ENCODE measurements around the gene DPH6.

- TF ChIP-seq CTCF (IDR thresholded peaks at IDR 0.05; ENCODE audit: low read depth, low read length, missing input control): no peak
- TF ChIP-seq, protein P1, sequence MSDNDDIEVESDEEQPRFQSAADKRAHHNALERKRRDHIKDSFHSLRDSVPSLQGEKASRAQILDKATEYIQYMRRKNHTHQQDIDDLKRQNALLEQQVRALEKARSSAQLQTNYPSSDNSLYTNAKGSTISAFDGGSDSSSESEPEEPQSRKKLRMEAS (IDR thresholded peaks at IDR 0.05): no peak
These were observed 162.5 kb downstream of the DPH6 start for GRCh38 chr15:35383506-35383905.
